Measurements from ENCODE around the gene KCNIP4. TPM values are rescaled to one million over a fixed set of nuclear protein-coding genes. Genes with fewer than 3 reads are reported as not detected.

KCNIP4 gene
- total RNA-seq, 4 donors from 2014 or later = 2.5 TPM; not detected in 2

DNA sequence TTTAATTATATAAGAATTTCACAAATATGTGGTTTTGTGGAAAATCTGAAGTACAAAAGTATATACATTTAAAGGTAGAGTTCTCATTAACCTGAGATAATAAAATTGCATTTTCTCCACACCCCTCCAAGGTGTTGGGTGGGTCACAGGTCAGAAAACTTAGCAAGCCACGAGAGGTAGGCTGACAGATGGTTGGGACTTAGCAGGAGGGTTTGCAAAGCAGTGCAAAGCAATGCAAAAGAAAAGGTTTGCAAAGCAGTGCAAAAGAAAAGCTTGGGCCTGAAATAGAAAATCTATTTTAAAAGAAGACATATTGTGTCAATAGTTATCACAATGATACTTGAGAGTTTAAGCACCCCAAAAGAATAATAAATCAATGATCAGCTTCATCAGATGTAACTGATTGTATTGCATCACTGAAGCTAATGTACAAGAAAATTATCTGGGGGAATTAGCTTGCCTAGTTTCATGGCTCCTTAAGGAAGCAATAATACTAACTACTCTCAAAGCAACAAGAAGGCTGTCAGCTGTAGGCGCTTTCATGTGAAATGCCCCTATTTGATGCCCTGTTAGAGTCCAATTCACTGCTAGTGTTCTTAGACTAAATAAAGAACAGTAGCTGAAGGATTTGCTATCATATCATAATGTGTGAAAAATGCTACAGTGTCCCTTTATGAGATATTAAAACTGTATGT is 319.5 kb downstream of the KCNIP4 start:
- WGBS, 2 donors (ENCODE audit: low coverage in 1 of 2) = 42% methylated on average over 2 of the region's 2 CpGs; no CpG with 5 or more reads in 1 of the 2 donors

DNA sequence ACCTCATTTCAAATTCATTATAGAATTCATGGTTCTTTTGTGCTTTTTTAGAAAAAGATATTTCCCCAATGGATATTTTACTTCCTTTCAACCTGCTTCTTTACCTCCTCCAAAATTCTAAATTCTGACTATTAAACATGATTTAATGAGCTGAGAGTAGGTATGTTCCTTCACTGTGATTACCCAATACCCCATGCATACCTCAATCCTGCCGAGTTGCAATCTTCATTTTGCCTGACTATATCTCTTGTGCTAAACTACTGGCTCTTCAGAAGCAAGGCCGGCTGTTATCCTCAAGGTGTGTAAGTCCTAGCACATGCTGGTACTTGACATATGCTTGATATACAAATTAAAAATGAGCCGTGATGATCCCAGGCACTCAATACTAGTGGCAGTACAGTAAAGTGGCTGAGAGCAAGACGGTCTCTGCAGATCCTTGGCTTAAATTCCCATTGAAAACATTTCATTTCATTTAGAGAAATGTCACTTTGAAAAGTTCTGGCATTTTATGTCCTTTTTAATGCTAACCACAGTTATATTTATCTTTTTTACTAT is 320.4 kb downstream of the KCNIP4 start:
- DNase-seq = no peak
- in situ Hi-C loops (cut with MboI; ENCODE audit: low pct_ligation_motif_present in 1 of 4, low pct_unique_long_range_greater_than_20kb in 1 of 4, low sequenced_read_pairs in 3 of 4) (no loop called here), intact Hi-C loops (cut with DNase I; ENCODE audit: low total_unique reads) (no loop called here)
- Histone ChIP-seq H3K4me1 (no peaks in the 10 kb centered on the region), H3K4me3 (no peak overlapping the region), H3K27me3 (no peaks in the 10 kb centered on the region), H3K36me3 (no peaks in the 10 kb centered on the region), H3K9me3 (no peaks in the 10 kb centered on the region), H3K27ac (no peak overlapping the region)
- 86 to 89% methylated on average over 4 of the region's 4 CpGs for WGBS, 2 donors (ENCODE audit: low coverage in 1 of 2)
- TF ChIP-seq POLR2AphosphoS5 (IDR thresholded peaks at IDR 0.05) (no peak), POLR2A (IDR thresholded peaks at IDR 0.05) (no peak), EP300 (IDR thresholded peaks at IDR 0.05; ENCODE audit: low read depth) (no peak)
- TF ChIP-seq, protein P1, sequence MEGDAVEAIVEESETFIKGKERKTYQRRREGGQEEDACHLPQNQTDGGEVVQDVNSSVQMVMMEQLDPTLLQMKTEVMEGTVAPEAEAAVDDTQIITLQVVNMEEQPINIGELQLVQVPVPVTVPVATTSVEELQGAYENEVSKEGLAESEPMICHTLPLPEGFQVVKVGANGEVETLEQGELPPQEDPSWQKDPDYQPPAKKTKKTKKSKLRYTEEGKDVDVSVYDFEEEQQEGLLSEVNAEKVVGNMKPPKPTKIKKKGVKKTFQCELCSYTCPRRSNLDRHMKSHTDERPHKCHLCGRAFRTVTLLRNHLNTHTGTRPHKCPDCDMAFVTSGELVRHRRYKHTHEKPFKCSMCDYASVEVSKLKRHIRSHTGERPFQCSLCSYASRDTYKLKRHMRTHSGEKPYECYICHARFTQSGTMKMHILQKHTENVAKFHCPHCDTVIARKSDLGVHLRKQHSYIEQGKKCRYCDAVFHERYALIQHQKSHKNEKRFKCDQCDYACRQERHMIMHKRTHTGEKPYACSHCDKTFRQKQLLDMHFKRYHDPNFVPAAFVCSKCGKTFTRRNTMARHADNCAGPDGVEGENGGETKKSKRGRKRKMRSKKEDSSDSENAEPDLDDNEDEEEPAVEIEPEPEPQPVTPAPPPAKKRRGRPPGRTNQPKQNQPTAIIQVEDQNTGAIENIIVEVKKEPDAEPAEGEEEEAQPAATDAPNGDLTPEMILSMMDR (IDR thresholded peaks at IDR 0.05) = no peak

More for the DNA sequence above, 319.5 kb downstream of the KCNIP4 start:
- Histone ChIP-seq H3K36me3 (no peaks in the 10 kb centered on the region), H3K4me1 (no peaks in the 10 kb centered on the region), H3K4me3 (no peak overlapping the region), H3K27ac (no peak overlapping the region), H3K9me3 (no peaks in the 10 kb centered on the region), H3K27me3 (no peaks in the 10 kb centered on the region)
- intact Hi-C loops (cut with DNase I; ENCODE audit: low total_unique reads) (no loop called here), in situ Hi-C loops (cut with MboI; ENCODE audit: low pct_ligation_motif_present in 1 of 4, low pct_unique_long_range_greater_than_20kb in 1 of 4, low sequenced_read_pairs in 3 of 4) (no loop called here)
- no peak for TF ChIP-seq POLR2AphosphoS5 (IDR thresholded peaks at IDR 0.05)
- DNase-seq = no peak

DNA sequence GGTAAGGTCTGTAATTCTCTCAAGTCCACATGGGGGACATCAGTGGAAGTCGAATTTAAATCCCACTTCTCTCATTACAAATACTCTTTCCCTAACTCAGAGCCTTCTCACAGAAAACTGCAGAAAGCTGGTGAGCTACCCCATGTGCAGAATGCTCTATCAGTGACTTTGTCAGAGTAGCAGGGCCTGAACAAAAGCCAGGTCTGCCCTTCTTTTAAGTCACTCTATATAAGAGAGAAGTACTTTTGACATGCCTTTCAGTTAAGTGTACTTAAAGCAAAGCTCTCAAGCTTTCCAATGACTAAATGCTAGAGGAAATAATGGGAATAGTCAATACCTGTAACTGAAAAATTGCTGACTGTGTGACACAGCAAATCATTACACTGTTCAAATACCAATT is 323.1 kb downstream of the KCNIP4 start:
- H3K36me3 ChIP-seq = no peaks in the 10 kb centered on the region
- no peaks in the 10 kb centered on the region for H3K4me1 ChIP-seq
- no peak for DNase-seq
- no peak overlapping the region for H3K27ac ChIP-seq
- intact Hi-C loops (cut with DNase I; ENCODE audit: low total_unique reads) = no loop called here
- no peak overlapping the region for H3K4me3 ChIP-seq
- TF ChIP-seq, protein P1 (IDR thresholded peaks at IDR 0.05) = no peak
- TF ChIP-seq EP300 (IDR thresholded peaks at IDR 0.05; ENCODE audit: low read depth) (no peak), POLR2A (IDR thresholded peaks at IDR 0.05) (no peak), POLR2AphosphoS5 (IDR thresholded peaks at IDR 0.05) (no peak)
- no peaks in the 10 kb centered on the region for H3K9me3 ChIP-seq
- WGBS, 2 donors (ENCODE audit: low coverage in 1 of 2) = 40 to 54% methylated on average over 1 of the region's 1 CpG
- in situ Hi-C loops (cut with MboI; ENCODE audit: low pct_ligation_motif_present in 1 of 4, low pct_unique_long_range_greater_than_20kb in 1 of 4, low sequenced_read_pairs in 3 of 4) = no loop called here
- no peaks in the 10 kb centered on the region for H3K27me3 ChIP-seq

DNA sequence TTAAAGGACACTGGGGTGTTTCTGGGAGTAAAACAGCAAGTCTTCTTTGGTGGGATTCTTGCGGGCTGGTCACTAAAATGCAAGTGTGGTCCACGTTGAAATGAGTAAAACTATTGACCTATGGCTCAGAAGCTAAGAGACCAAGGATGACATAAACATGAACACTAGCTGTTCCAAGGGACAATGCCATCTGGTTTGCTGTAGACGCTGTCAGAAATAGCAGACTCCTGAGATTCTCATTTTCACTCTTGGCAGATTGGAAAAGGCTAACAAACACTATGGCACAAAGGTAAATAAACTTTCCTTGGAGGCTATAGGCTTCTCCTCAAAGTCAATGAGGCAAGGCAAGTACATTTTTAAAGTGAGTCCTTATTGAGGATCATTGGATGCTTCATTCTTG is 343.6 kb downstream of the KCNIP4 start:
- in situ Hi-C loops (cut with MboI; ENCODE audit: low pct_ligation_motif_present in 1 of 4, low pct_unique_long_range_greater_than_20kb in 1 of 4, low sequenced_read_pairs in 3 of 4) = no loop called here

DNA sequence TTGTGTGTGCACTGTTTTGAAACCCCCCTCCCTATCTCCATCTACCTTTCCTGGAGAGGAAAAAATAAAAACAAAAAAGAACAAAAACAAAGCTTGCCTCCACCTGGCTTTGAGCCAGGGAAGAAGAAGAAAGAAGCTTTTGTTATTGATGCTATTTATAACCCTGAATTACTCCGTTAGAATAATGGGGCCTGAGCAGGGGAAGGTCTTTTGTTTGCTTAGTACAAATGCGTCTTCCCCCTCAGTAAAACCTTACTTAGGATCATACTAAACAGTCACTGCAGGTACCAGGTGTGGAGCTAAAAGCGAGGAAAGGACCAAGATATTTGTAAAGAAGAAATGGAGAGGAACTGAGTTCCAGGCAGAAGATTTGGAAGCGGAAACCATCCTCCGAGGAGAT is 352.1 kb downstream of the KCNIP4 start:
- intact Hi-C loops (cut with DNase I; ENCODE audit: low total_unique reads) = no loop called here
- TF ChIP-seq POLR2AphosphoS5 (IDR thresholded peaks at IDR 0.05) = no peak
- Histone ChIP-seq H3K9me3 (no peaks in the 10 kb centered on the region), H3K4me3 (no peak overlapping the region), H3K27me3 (no peaks in the 10 kb centered on the region), H3K4me1 (no peaks in the 10 kb centered on the region), H3K27ac (no peak overlapping the region), H3K36me3 (no peaks in the 10 kb centered on the region)
- no peak for DNase-seq
- WGBS, 2 donors (ENCODE audit: low coverage in 1 of 2) = 50 to 52% methylated on average over 5 of the region's 5 CpGs
- in situ Hi-C loops (cut with MboI; ENCODE audit: low pct_ligation_motif_present in 1 of 4, low pct_unique_long_range_greater_than_20kb in 1 of 4, low sequenced_read_pairs in 3 of 4) = no loop called here

More for the DNA sequence above, 343.6 kb downstream of the KCNIP4 start:
- no peaks in the 10 kb centered on the region for H3K27me3 ChIP-seq
- no peak overlapping the region for H3K4me3 ChIP-seq
- H3K36me3 ChIP-seq = no peaks in the 10 kb centered on the region
- no peak overlapping the region for H3K27ac ChIP-seq
- TF ChIP-seq POLR2A (IDR thresholded peaks at IDR 0.05) = no peak
- H3K9me3 ChIP-seq = no peaks in the 10 kb centered on the region
- DNase-seq = no peak
- WGBS, 2 donors (ENCODE audit: low coverage in 1 of 2) = 68% methylated on average over 3 of the region's 3 CpGs; no CpG with 5 or more reads in 1 of the 2 donors
- H3K4me1 ChIP-seq = no peaks in the 10 kb centered on the region
- intact Hi-C loops (cut with DNase I; ENCODE audit: low total_unique reads) = no loop called here

Measured in transverse colon (tissue), 4 donors.